ENCODE results near the gene RANBP10. TPM values are rescaled to one million over a fixed set of nuclear protein-coding genes. Genes with fewer than 3 reads are reported as not detected.

The RANBP10 gene
- total RNA-seq, 1 donor from 2014 or later = 11.4 TPM

DNA sequence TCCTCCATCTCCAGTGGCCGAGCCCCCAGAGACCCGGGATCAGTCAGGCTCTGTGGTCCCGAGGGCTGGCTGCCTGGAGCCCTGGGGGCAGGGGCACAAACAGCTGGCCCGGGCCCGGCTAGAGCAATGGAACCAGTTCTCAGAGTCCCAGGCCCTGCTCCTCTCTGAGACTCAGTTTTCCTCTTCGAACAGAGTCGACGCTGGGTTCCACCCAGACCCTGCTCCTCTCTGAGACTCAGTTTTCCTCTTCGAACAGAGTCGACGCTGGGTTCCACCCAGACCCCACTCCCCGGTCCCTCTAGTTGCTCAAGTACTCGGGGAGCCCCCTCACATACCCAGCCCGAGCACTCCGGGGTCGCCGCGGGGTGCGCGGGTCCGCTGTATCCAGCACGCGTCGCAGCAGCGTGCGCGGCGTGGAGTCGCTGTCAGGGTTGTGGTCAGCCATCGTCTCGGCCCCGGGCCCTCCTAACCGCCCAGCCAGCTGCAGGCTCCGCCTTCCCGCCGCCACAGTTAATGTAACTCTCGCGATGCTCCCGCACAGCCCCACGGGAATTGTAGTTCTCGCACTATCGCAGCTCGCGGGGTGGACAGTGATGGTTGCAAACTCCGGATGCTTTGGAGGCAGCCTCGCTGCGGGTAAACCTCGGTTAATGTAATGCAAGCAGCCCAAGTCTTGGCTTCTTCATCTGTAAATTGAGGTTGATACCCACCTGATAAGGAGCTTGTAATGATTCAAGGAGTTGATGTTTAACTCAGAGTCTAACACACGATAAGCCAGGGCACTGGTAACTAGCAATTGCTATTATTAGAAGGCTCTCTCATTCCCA is 27.3 kb upstream of the RANBP10 start:
- H4K20me1 ChIP-seq (ENCODE audit: low read depth) = no peaks in the 10 kb centered on the region
- no peak for TF ChIP-seq EZH2phosphoT487 (IDR thresholded peaks at IDR 0.05)
- no peak for TF ChIP-seq EZH2 (IDR thresholded peaks at IDR 0.05)
- TF ChIP-seq, protein P1, sequence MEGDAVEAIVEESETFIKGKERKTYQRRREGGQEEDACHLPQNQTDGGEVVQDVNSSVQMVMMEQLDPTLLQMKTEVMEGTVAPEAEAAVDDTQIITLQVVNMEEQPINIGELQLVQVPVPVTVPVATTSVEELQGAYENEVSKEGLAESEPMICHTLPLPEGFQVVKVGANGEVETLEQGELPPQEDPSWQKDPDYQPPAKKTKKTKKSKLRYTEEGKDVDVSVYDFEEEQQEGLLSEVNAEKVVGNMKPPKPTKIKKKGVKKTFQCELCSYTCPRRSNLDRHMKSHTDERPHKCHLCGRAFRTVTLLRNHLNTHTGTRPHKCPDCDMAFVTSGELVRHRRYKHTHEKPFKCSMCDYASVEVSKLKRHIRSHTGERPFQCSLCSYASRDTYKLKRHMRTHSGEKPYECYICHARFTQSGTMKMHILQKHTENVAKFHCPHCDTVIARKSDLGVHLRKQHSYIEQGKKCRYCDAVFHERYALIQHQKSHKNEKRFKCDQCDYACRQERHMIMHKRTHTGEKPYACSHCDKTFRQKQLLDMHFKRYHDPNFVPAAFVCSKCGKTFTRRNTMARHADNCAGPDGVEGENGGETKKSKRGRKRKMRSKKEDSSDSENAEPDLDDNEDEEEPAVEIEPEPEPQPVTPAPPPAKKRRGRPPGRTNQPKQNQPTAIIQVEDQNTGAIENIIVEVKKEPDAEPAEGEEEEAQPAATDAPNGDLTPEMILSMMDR (IDR thresholded peaks at IDR 0.05) = no peak
- Mint-ChIP-seq H3K27ac (peak overlapping the region; percentile 42), H3K4me3 (peak overlapping the region; percentile 90), H3K27me3 (ENCODE audit: insufficient read depth, low read depth) (peaks cover 9% of the 10 kb centered on the region), H3K9me3 (no peaks in the 10 kb centered on the region), H3K4me1 (peaks cover 9% of the 10 kb centered on the region), H3K36me3 (no peaks in the 10 kb centered on the region)
- no peaks in the 10 kb centered on the region for H3K36me3 ChIP-seq
- H3K4me2 ChIP-seq = peak overlapping the region; percentile 86
- H3F3A ChIP-seq (ENCODE audit: low read depth) = no peaks in the 10 kb centered on the region
- no peaks in the 10 kb centered on the region for H3K27me3 ChIP-seq
- H3K4me1 ChIP-seq = no peaks in the 10 kb centered on the region
- peak overlapping the region; percentile 80 for H3K9ac ChIP-seq
- H3K4me3 ChIP-seq = peak overlapping the region; percentile 76
- peaks cover 15% of the 10 kb centered on the region for H3K79me2 ChIP-seq (ENCODE audit: low read depth)
- H3K27ac ChIP-seq = no peak overlapping the region
- peak overlapping the region; percentile 55 for H2AFZ ChIP-seq (replicated peaks)
- peak; percentile 97 for DNase-seq (ENCODE audit: low spot score)
- H3K9me3 ChIP-seq (ENCODE audit: low read depth) = no peaks in the 10 kb centered on the region

DNA sequence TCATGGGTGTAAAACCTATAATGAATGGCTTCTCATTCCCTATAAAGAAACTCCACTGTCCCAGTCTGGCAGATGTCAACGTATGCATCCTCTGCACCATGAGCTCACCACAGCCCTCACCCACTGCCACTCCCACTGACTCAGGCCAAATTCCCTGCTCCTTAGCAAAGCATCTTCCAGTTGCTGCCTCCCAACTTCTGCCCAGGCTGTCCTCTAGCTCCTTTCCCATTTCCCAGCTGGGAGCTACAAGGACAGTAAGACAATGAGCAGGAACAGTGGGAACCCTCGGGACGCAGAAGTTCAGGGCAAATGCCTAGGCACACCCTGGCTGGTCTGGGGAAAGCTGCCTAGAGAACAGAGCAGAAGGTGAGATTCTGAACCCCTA is 26.7 kb upstream of the RANBP10 start:
- Histone ChIP-seq H3K9me3 (ENCODE audit: low read depth) (no peaks in the 10 kb centered on the region), H3F3A (ENCODE audit: low read depth) (no peaks in the 10 kb centered on the region), H3K36me3 (no peaks in the 10 kb centered on the region), H3K4me3 (peak overlapping the region; percentile 76), H3K4me1 (no peaks in the 10 kb centered on the region), H3K27ac (no peak overlapping the region), H3K27me3 (no peaks in the 10 kb centered on the region), H2AFZ (replicated peaks) (peak overlapping the region; percentile 55), H3K9ac (peak overlapping the region; percentile 80), H4K20me1 (ENCODE audit: low read depth) (no peaks in the 10 kb centered on the region), H3K79me2 (ENCODE audit: low read depth) (peaks cover 15% of the 10 kb centered on the region), H3K4me2 (peak overlapping the region; percentile 86)
- Mint-ChIP-seq H3K27me3 (ENCODE audit: insufficient read depth, low read depth) (peaks cover 9% of the 10 kb centered on the region), H3K36me3 (no peaks in the 10 kb centered on the region), H3K9me3 (no peaks in the 10 kb centered on the region), H3K27ac (no peak overlapping the region), H3K4me3 (peak overlapping the region; percentile 90), H3K4me1 (peaks cover 9% of the 10 kb centered on the region)
- TF ChIP-seq EZH2phosphoT487 (IDR thresholded peaks at IDR 0.05) (no peak), EZH2 (IDR thresholded peaks at IDR 0.05) (no peak)
- TF ChIP-seq, protein P1 (IDR thresholded peaks at IDR 0.05) = no peak
- no peak for DNase-seq (ENCODE audit: low spot score)

DNA sequence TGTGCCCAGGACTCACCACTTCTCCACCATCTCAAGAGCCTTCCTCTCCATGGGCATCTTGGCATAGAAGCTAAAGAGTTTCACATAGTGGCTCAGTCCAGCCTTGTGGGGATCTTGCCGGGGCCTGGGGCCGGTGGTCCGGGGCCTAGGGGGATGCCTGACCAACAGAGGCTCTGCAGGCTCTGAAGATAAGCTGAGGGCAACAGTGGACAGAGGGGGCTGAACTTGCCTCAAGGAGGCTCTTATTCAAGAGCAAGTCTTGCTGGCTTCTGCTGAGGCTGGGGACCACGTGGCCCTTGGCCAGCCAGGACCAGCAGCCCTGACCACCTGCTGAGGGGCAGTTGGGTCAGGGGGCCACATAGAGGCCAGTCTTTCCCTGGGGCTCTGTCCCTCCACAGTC is 22.3 kb upstream of the RANBP10 start:
- no peak overlapping the region for H3K4me3 ChIP-seq
- peaks cover 15% of the 10 kb centered on the region for H3K79me2 ChIP-seq (ENCODE audit: low read depth)
- H3F3A ChIP-seq (ENCODE audit: low read depth) = no peaks in the 10 kb centered on the region
- H3K36me3 ChIP-seq = no peaks in the 10 kb centered on the region
- H3K9me3 ChIP-seq (ENCODE audit: low read depth) = no peaks in the 10 kb centered on the region
- Mint-ChIP-seq H3K4me1 (peaks cover 9% of the 10 kb centered on the region), H3K27ac (no peak overlapping the region), H3K4me3 (no peak overlapping the region), H3K27me3 (ENCODE audit: insufficient read depth, low read depth) (peaks cover 5% of the 10 kb centered on the region), H3K36me3 (peaks cover 9% of the 10 kb centered on the region), H3K9me3 (no peaks in the 10 kb centered on the region)
- H3K4me1 ChIP-seq = peaks cover 7% of the 10 kb centered on the region
- H3K4me2 ChIP-seq = no peak overlapping the region
- DNase-seq (ENCODE audit: low spot score) = no peak
- no peaks in the 10 kb centered on the region for H3K27me3 ChIP-seq
- TF ChIP-seq, protein P1 (IDR thresholded peaks at IDR 0.05) = no peak
- TF ChIP-seq EZH2phosphoT487 (IDR thresholded peaks at IDR 0.05) (no peak), EZH2 (IDR thresholded peaks at IDR 0.05) (no peak)
- H2AFZ ChIP-seq (replicated peaks) = no peak overlapping the region
- H4K20me1 ChIP-seq (ENCODE audit: low read depth) = no peaks in the 10 kb centered on the region
- no peak overlapping the region for H3K27ac ChIP-seq
- no peak overlapping the region for H3K9ac ChIP-seq
